Neural progenitor cell (in vitro differentiated cells): ENCODE measurements around the gene COL5A3. TPM values are rescaled to one million over a fixed set of nuclear protein-coding genes. Genes with fewer than 3 reads are reported as not detected.
A peak's percentile ranks its signal among the peaks of the same experiment; 100 is the strongest.

Experiments used
- DNase-seq: peaks from one replicate; pipeline ENCODE4 v3.0.0-alpha.2; 2016; ENCODE audit warnings: low spot score
- H2AFZ ChIP-seq: fragments of 200-600 bp; sonication (generic); replicated peaks from 2 replicates; pipeline ENCODE4 v1.6.1; 2016; ENCODE audit warnings: antibody characterized with exemption
- H3F3A ChIP-seq: fragments of 200-600 bp; sonication (generic); 2 replicates; pipeline ENCODE4 v1.6.1; 2016; ENCODE audit warnings: antibody characterized with exemption, low read depth
- H3K27ac ChIP-seq: fragments of 200-600 bp; sonication (generic); 2 replicates; pipeline ENCODE4 v1.5.1; 2016; ENCODE audit warnings: mild to moderate bottlenecking
- H3K27me3 ChIP-seq: fragments of 200-600 bp; sonication (generic); 2 replicates; pipeline ENCODE4 v1.6.1; 2016; ENCODE audit warnings: mild to moderate bottlenecking, moderate library complexity
- H3K36me3 ChIP-seq: fragments of 200-600 bp; sonication (generic); 2 replicates; pipeline ENCODE4 v1.5.1; 2016
- H3K4me1 ChIP-seq: fragments of 200-600 bp; sonication (generic); 2 replicates; pipeline ENCODE4 v1.6.1; 2016; ENCODE audit warnings: mixed run types
- H3K4me2 ChIP-seq: fragments of 200-600 bp; sonication (generic); 2 replicates; pipeline ENCODE4 v1.6.1; 2016
- H3K4me3 ChIP-seq: fragments of 200-600 bp; sonication (generic); 2 replicates; pipeline ENCODE4 v1.5.1; 2016
- H3K79me2 ChIP-seq: fragments of 200-600 bp; sonication (generic); 2 replicates; pipeline ENCODE4 v1.6.1; 2016; ENCODE audit warnings: low read depth
- H3K9ac ChIP-seq: fragments of 200-600 bp; sonication (generic); 2 replicates; pipeline ENCODE4 v1.6.1; 2016
- H3K9me3 ChIP-seq: fragments of 200-600 bp; sonication (generic); 2 replicates; pipeline ENCODE4 v1.5.1; 2016; ENCODE audit warnings: low read depth
- H4K20me1 ChIP-seq: fragments of 200-600 bp; sonication (generic); 2 replicates; pipeline ENCODE4 v1.6.1; 2016; ENCODE audit warnings: low read depth
- H3K27ac Mint-ChIP-seq: 3 replicates; pipeline ENCODE4 v1.8.0; 2021; ENCODE audit warnings: mixed read lengths
- H3K27me3 Mint-ChIP-seq: 2 replicates; pipeline ENCODE4 v1.8.0; 2022; ENCODE audit warnings: low read depth, mild to moderate bottlenecking, inconsistent platforms, moderate library complexity, mixed read lengths; ENCODE audit not compliant: insufficient read depth
- H3K36me3 Mint-ChIP-seq: 3 replicates; pipeline ENCODE4 v1.8.0; 2021; ENCODE audit warnings: mixed read lengths
- H3K4me1 Mint-ChIP-seq: 3 replicates; pipeline ENCODE4 v1.8.0; 2021; ENCODE audit warnings: mixed read lengths
- H3K4me3 Mint-ChIP-seq: 3 replicates; pipeline ENCODE4 v1.8.0; 2021; ENCODE audit warnings: mild to moderate bottlenecking, moderate library complexity, mixed read lengths
- H3K9me3 Mint-ChIP-seq: 3 replicates; pipeline ENCODE4 v1.8.0; 2020; ENCODE audit warnings: mixed read lengths
- EZH2 ChIP-seq: fragments of 200-600 bp; sonication (generic); IDR thresholded peaks from 2 replicates; pipeline ENCODE4 v1.6.1; 2017; ENCODE audit warnings: antibody characterized with exemption, mild to moderate bottlenecking, moderate library complexity
- EZH2phosphoT487 ChIP-seq: fragments of 200-600 bp; sonication (generic); IDR thresholded peaks from 2 replicates; pipeline ENCODE4 v1.6.1; 2017; ENCODE audit warnings: antibody characterized with exemption
- total RNA-seq: library from RNA; depleted of rRNA; stranded (reverse); fragments of >200 nt; gene quantifications from 2 replicates; pipeline ENCODE4 v1.2.3, GENCODE V29; 2015; ENCODE audit warnings: low replicate concordance
- TF ChIP-seq, protein P1 (sequence below): fragments of 200-600 bp; sonication (generic); IDR thresholded peaks from 2 replicates; pipeline ENCODE4 v1.5.1; 2017; ENCODE audit warnings: antibody characterized with exemption, mild to moderate bottlenecking

COL5A3 gene
- total RNA-seq, 1 donor from 2014 or later = not detected

DNA sequence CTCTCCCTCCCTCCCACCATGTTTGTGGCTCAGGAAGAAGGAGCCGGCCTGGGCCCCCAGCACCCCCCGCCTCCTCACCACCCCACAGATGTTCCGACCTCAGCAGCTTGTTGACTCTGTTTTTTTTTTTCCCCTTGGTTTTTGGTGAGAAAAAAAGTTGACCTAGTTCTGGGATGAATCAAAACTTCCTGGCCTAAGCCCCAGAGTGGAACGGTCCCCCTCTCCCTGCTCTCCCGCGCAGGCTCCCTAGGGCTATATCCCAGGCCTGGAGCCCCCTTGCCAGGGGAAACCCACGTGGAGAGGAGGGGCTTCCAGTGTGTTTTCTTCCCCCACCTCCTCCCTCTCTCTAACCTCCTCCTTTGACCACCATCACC is 4.0 kb downstream of the COL5A3 start:
- Histone ChIP-seq H3K4me2 (no peak overlapping the region), H3F3A (no peaks in the 10 kb centered on the region), H3K4me3 (no peak overlapping the region), H3K36me3 (no peaks in the 10 kb centered on the region), H3K27ac (no peak overlapping the region), H2AFZ (no peak overlapping the region), H4K20me1 (peaks cover 22% of the 10 kb centered on the region), H3K9me3 (no peaks in the 10 kb centered on the region), H3K9ac (no peak overlapping the region), H3K27me3 (peaks cover 41% of the 10 kb centered on the region), H3K79me2 (no peaks in the 10 kb centered on the region), H3K4me1 (no peaks in the 10 kb centered on the region)
- no peak overlapping the region for H3K27ac Mint-ChIP-seq
- peaks cover 8% of the 10 kb centered on the region for H3K9me3 Mint-ChIP-seq
- H3K4me1 Mint-ChIP-seq = peaks cover 26% of the 10 kb centered on the region
- H3K36me3 Mint-ChIP-seq = no peaks in the 10 kb centered on the region
- no peak for TF ChIP-seq EZH2
- TF ChIP-seq, protein P1, sequence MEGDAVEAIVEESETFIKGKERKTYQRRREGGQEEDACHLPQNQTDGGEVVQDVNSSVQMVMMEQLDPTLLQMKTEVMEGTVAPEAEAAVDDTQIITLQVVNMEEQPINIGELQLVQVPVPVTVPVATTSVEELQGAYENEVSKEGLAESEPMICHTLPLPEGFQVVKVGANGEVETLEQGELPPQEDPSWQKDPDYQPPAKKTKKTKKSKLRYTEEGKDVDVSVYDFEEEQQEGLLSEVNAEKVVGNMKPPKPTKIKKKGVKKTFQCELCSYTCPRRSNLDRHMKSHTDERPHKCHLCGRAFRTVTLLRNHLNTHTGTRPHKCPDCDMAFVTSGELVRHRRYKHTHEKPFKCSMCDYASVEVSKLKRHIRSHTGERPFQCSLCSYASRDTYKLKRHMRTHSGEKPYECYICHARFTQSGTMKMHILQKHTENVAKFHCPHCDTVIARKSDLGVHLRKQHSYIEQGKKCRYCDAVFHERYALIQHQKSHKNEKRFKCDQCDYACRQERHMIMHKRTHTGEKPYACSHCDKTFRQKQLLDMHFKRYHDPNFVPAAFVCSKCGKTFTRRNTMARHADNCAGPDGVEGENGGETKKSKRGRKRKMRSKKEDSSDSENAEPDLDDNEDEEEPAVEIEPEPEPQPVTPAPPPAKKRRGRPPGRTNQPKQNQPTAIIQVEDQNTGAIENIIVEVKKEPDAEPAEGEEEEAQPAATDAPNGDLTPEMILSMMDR = no peak
- no peak for TF ChIP-seq EZH2phosphoT487
- no peak for DNase-seq
- peaks cover 43% of the 10 kb centered on the region for H3K27me3 Mint-ChIP-seq
- H3K4me3 Mint-ChIP-seq = no peak overlapping the region

GRCh38 chr19:10005632-10006334 is 4.5 kb downstream of the COL5A3 start:
- H4K20me1 ChIP-seq = peaks cover 22% of the 10 kb centered on the region
- Mint-ChIP-seq H3K36me3 (no peaks in the 10 kb centered on the region), H3K27ac (no peak overlapping the region), H3K4me3 (no peak overlapping the region), H3K4me1 (peaks cover 23% of the 10 kb centered on the region), H3K27me3 (peaks cover 38% of the 10 kb centered on the region), H3K9me3 (peaks cover 5% of the 10 kb centered on the region)
- no peak overlapping the region for H3K4me2 ChIP-seq
- H3K4me1 ChIP-seq = no peaks in the 10 kb centered on the region
- H2AFZ ChIP-seq = no peak overlapping the region
- H3K4me3 ChIP-seq = no peak overlapping the region
- H3K9ac ChIP-seq = no peak overlapping the region
- no peaks in the 10 kb centered on the region for H3F3A ChIP-seq
- no peak overlapping the region for H3K27ac ChIP-seq
- H3K9me3 ChIP-seq = no peaks in the 10 kb centered on the region
- TF ChIP-seq EZH2phosphoT487 (no peak), EZH2 (no peak)
- TF ChIP-seq, protein P1 = no peak
- no peaks in the 10 kb centered on the region for H3K79me2 ChIP-seq
- DNase-seq = no peak
- H3K27me3 ChIP-seq = peaks cover 36% of the 10 kb centered on the region
- no peaks in the 10 kb centered on the region for H3K36me3 ChIP-seq

GRCh38 chr19:10004617-10005016 is 5.7 kb downstream of the COL5A3 start:
- Histone ChIP-seq H3K36me3 (no peaks in the 10 kb centered on the region), H3K4me3 (no peak overlapping the region), H3K4me1 (no peaks in the 10 kb centered on the region), H4K20me1 (peaks cover 12% of the 10 kb centered on the region), H3K9ac (no peak overlapping the region), H3K4me2 (no peak overlapping the region), H3K27me3 (peaks cover 29% of the 10 kb centered on the region), H3K79me2 (no peaks in the 10 kb centered on the region), H2AFZ (no peak overlapping the region), H3K9me3 (no peaks in the 10 kb centered on the region), H3K27ac (no peak overlapping the region), H3F3A (no peaks in the 10 kb centered on the region)
- H3K27ac Mint-ChIP-seq = peak overlapping the region; percentile 39
- peaks cover 33% of the 10 kb centered on the region for H3K27me3 Mint-ChIP-seq
- peaks cover 2% of the 10 kb centered on the region for H3K9me3 Mint-ChIP-seq
- no peaks in the 10 kb centered on the region for H3K36me3 Mint-ChIP-seq
- no peak overlapping the region for H3K4me3 Mint-ChIP-seq
- no peak for DNase-seq
- TF ChIP-seq EZH2phosphoT487 (no peak), EZH2 (no peak)
- TF ChIP-seq, protein P1 = no peak
- peaks cover 24% of the 10 kb centered on the region for H3K4me1 Mint-ChIP-seq
